NCI-H1105 (cell line): ENCODE results near the gene ZNF519.
"Not testable (repeated sequence)": the region's sequence is repeated elsewhere in the genome, so short reads cannot be mapped to it uniquely, and the experiment has no call there.

Source experiments
- DNase-seq: peaks from one replicate; lab custom pipeline; 2025; lab: John Stamatoyannopoulos, UW

ZNF519 gene

GRCh38 chr18:14147935-14148865 lies 16.0 kb upstream of the ZNF519 start:
- DNase-seq: not testable (repeated sequence)

GRCh38 chr18:14146771-14147170 lies 14.5 kb upstream of the ZNF519 start:
- DNase-seq: not testable (repeated sequence)

DNA sequence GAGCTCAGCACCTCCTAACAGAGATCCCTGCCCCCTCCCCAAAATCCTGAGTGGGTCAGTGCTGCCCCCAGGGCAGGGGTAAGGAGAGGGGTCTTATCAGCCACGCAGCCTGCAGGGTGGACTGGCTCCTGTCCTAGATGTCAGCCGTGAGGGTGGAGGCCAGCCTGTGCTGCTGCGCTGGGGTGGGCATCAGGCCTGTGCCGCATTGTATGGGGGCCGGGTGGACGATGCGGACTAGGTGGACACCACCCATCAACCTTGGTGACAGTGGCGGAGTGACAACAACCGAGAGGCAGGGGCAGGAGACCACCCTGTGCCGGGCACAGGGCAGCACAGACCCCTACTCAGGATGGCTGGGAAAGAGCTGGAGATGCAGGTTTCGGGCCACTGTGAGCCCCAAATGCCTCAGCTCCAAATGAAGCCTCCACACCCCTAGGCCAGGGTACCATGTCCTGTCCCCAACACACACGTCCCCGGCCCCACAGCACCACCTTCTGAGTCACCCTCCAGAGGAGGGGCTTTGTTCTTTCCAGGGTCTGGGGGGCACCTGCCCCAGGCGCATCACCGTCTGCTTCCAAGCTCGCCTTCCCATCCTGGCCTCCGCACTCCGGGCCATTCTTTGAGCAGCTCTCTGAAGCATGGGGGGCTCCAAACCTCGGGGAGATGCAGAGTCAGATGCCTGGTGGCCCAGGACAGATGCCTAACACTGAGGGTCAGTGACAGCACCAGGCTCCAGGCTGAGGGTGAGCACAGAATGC lies 13.5 kb upstream of the ZNF519 start:
- not testable (repeated sequence) for DNase-seq

DNA sequence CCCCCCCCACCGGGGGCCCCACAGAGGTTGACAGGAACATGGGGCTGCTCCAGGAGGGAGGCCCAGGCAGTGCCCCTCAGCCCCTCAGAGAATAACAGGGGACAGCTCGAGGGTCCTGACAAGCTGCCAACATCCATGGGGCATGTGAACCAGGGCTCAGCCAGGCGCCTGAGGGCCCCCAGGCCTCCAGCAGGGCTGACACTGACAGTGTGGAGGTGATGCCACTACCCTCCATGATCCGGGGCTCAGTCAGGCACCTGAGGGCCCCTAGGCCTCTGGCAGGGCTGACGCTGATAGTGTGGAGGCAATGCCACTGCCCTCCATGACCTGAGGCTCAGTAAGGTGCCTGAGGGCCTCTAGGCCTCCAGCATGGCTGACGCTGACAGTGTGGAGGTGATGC lies 12.8 kb upstream of the ZNF519 start:
- not testable (repeated sequence) for DNase-seq

DNA sequence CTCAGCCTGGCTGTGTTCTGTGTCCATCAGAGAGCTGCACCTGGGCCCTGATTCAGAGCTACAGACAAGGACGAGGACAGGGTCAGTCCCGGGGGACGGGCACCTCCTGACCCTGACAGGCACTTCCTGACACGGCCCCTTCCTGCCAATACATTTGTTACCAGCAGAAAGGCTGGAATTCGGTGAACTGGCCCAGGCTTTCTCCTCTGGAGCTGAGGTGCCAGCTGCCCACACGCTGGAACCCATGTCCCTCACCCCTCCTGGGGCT lies 12.3 kb upstream of the ZNF519 start:
- no peak for DNase-seq

- DNase-seq: not testable (repeated sequence)
These were observed 11.8 kb upstream of the ZNF519 start for GRCh38 chr18:14143871-14144627.

- not testable (repeated sequence) for DNase-seq
These were observed 11.2 kb upstream of the ZNF519 start for GRCh38 chr18:14143396-14143795.

GRCh38 chr18:14142177-14142576 lies 9.9 kb upstream of the ZNF519 start:
- DNase-seq: not testable (repeated sequence)

- DNase-seq: not testable (repeated sequence)
These were observed 7.3 kb upstream of the ZNF519 start for GRCh38 chr18:14139583-14139982.

DNA sequence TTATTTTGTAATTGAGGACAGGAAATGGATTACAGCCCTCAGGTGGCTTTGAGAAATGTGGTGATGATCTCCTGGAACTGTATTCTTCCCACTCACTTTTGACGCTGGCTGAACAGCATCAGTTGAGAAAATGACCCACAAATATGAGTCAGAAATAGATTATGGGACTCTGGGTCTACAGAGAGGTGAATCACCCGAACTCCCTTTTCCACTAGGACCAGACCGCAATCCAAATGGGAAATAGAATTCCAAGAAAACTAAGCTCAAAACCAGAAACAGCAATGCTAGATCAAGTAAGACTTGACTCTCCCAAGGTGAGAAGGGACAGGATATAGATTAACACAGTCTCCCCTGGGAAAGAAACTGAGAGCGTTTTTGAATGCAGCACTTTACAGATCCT lies 5.7 kb upstream of the ZNF519 start:
- DNase-seq: not testable (repeated sequence)

DNA sequence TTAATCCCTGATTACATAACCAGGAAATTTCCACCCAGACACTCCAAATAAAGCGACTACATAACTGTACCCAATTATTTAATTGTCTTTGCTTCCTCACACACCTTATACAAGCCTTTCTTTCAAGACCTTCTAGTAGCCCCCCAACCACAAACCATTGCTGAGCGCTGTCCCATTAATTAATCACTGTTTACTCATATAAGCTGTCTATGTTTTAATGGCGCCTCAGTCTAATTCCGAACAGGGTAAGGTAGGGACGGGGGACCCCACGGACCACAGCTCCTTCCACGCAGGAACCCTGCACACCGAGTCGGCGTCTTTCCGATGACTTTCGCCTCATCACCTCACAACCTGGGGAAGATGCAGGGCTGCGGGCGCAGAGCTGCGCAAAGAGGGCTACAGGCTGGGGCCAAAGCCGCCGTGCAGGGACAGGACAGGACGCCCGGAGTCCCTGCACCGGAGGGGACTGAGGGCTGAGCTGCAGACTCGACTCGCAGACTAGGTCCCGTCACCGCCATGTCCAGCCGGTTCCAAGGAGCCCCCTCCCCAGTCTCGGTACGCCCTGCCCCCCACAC lies 452 bp downstream of the ZNF519 start:
- DNase-seq: not testable (repeated sequence)

GRCh38 chr18:14130804-14131203 lies 1.4 kb downstream of the ZNF519 start:
- DNase-seq: not testable (repeated sequence)

DNA sequence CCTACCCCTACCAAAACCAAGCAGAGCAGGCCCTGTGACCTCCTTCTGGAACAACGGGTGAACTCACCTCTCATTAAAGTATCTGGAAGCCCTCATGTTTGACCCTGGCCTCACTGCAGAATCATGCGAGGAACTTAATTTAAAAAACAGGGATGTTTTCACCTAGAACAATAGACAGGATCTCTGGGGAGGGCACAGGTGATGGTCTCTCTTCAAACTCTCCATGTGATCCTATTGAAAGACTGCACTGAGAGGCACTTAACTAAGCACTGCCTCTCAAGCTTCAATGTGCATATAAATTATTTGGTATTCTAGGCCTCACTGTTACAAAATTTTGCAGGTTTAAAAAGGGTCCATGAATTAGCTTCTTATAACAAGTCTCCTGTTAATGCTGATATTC lies 7.5 kb downstream of the ZNF519 start:
- no peak for DNase-seq

DNA sequence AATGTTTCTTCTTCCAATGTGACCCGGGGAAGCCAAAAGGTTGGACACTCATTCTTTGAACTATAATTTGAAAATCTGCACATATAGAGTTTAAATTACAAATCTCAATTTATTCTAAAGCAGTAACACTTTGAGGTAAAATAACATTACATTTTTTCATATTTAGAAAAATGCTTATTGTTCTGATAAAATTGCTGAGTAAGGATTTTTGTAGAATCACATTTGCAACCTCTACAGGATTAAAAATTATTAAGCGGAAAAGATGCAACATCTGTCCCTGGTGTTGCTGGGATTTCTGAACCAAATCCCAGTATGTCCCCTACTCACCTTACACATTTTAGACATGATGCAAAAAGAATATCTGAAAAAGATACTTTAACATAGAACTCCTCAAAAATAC lies 10.1 kb downstream of the ZNF519 start:
- no peak for DNase-seq

GRCh38 chr18:14120926-14121325 lies 11.3 kb downstream of the ZNF519 start:
- no peak for DNase-seq

- no peak for DNase-seq
These were observed 14.6 kb downstream of the ZNF519 start for GRCh38 chr18:14117606-14118005.

GRCh38 chr18:14106906-14107305 lies 25.3 kb downstream of the ZNF519 start:
- no peak for DNase-seq

DNA sequence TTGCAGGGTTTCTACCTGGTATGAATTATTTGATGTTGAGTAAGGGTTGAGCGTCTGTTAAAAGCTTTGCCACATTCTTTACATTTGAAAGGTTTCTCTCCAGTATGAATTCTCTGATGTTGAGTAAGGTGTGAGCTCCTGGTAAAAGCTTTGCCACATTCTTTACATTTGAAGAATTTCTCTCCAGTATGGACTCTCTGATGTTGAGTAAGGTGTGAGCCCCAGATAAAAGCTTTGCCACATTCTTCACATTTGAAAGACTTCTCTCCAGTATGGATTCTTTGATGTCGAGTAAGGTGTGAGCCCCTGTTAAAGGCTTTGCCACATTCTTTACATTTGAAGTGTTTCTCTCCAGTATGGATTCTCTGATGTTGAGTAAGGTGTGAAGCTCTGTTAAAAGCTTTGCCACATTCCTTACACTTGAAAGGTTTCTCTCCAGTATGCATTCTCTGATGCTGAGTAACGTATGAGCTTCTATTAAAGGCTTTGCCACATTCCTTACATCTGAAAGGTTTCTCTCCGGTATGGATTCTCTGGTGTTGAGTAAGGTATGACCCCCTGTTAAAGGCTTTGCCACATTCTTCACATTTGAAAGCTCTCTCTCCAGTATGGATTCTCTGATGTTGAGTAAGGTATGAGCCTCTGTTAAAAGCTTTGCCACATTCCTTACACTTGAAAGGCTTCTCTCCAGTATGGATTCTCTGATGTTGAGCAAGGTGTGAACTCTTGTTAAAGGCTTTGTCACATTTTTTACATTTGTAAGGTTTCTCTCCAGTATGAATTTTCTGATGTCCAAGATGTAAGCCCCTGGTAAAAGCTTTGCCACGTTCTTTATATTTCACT lies 27.1 kb downstream of the ZNF519 start:
- no peak for DNase-seq

DNA sequence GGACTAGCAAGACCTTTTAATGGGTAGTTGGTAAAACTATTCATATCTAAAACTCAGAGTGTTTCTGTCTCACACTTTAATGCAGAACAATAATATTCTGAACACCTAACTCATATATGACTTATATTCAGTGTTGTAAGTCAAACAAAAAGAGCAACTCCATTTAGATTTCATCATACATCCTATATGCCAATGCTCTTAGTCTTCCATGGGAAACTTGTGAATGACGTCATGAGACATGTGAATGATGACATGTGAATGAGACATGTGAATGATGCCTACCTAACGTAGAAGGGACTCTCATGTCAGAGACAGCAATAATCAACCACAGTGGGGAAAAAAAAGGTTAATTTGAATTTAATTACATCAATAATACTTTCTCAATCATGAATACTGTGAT lies 28.0 kb downstream of the ZNF519 start:
- no peak for DNase-seq

DNA sequence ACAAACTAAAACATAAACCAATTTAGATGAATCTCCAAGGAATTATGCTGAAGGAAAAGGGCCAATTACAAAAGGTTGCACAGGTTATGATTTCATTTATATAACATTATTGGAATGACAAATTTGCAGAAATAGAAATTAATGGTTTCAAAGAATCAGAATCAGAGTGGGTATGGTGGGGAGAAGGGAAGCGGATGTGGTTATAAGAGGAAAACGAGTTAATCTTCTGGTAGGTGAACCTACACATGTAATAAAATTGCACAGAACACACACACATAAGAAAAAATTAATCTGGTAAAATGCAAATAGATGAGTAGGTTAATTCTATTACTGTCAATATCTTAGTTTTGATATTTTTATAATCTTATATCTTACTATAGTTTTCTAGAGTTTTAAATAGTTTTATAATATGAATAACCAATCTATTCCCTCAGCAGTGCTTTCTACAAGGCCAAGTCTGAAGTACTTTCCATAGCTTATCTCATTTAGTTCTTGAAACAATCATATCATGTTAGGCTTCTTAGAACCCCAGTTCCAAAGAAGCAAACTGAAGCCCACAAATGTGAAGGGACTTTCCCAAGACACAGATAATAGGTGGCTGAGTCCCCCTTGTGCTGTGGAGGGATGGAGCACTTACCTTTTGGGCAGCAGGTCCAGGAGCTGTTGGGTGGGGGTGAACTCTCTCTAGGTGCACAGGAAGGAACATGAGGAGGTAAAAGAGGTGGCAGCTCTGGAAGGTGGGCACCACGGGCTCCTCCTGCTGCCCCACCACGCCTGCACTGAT lies 31.5 kb downstream of the ZNF519 start:
- no peak for DNase-seq
